HG03045 (cell line): ENCODE measurements around the gene BTBD9.
"Not testable (repeated sequence)": the region's sequence is repeated elsewhere in the genome, so short reads cannot be mapped to it uniquely, and the experiment has no call there.

Experiments
- ATAC-seq: cut with Tn5 transposase; IDR thresholded peaks from one replicate; pipeline ENCODE4 v1.9.1; 2021; ENCODE audit warnings: mild to moderate bottlenecking, moderate library complexity; ENCODE audit not compliant: unreplicated experiment

BTBD9 gene

GRCh38 chr6:38353310-38354036, 286.3 kb downstream of the BTBD9 start:
- ATAC-seq, result no peak

DNA sequence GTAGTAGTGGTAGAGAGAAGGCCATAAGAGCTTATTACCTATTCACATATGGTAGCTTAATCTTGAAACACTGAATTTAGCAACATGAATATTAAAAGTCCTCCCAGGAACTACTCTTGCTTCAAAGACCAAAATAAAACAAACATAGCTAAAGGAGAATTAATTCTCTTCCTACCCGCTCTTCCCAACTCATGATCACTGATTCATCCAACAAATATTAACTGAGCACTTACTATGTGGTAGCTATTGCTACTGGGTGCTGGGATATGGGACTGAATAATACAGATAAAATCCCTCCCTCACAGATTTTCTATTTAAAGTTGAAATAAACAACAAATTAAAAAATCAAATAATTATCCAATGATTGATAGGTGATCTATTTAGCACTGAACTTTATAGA, 287.1 kb downstream of the BTBD9 start:
- no peak for ATAC-seq

DNA sequence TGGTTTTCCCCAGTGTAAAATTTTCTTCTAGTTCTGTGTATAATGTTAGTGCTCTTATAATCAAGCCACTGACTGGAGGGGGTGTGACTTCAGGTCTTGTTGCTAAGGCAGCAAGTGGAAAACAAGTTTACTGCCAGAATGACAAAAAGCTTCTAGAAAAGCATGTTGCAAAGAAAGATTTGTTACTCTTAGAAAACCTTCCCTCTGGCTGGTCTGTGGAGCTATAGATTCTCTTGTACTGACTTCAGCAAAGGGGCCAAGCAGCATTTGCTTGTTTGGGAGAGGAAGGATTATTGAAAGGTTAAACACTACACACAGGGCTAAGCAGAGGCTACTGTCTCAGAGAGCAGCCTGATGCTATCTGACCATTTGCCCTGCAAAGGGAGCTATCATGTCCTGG, 288.8 kb downstream of the BTBD9 start:
- ATAC-seq, result no peak

- ATAC-seq, result no peak
These were observed 289.5 kb downstream of the BTBD9 start for GRCh38 chr6:38350220-38350619.

GRCh38 chr6:38349795-38350194, 289.9 kb downstream of the BTBD9 start:
- no peak for ATAC-seq

- ATAC-seq, result no peak
These were observed 290.5 kb downstream of the BTBD9 start for GRCh38 chr6:38349221-38349620.

GRCh38 chr6:38348371-38348770, 291.4 kb downstream of the BTBD9 start:
- ATAC-seq, result no peak

- ATAC-seq, result not testable (repeated sequence)
These were observed 291.9 kb downstream of the BTBD9 start for GRCh38 chr6:38347829-38348228.

DNA sequence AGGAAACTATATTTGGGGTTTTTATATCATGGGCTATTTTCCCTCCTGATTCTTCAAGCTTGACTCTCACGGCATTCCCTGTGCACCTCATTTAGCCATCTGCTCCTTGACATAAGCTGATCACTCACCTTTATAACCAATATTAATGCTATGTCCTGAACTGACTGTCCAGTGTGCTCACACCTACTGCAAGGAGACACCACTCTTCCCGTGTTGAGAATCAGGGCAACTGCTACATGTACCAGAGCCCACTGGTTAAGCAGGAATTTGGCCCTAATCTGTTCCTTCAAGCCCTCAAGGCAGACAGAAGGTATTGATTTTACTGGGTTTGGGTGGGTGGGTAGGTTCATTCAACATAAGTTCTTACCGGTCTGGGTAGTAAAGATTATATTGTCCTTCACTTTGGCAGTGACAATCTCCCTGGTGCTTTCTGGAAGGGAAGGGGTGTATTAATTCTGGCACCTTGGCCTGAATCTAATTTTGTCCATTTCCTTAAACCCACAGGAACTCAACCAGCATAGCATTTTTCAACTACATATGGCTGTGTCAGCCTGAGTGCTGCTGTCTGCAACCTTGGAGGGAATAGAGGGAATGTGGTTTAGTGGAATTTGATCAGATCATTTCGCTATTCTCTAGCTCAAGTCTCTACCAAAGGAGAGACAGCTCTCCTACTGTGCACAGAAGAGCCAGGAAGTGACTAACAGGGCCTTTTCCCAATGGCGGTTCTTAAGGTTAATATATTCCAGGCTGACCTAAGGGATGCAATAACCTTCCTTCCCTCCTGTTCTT, 293.2 kb downstream of the BTBD9 start:
- ATAC-seq, result no peak

- no peak for ATAC-seq
These were observed 294.1 kb downstream of the BTBD9 start for GRCh38 chr6:38345586-38345985.

DNA sequence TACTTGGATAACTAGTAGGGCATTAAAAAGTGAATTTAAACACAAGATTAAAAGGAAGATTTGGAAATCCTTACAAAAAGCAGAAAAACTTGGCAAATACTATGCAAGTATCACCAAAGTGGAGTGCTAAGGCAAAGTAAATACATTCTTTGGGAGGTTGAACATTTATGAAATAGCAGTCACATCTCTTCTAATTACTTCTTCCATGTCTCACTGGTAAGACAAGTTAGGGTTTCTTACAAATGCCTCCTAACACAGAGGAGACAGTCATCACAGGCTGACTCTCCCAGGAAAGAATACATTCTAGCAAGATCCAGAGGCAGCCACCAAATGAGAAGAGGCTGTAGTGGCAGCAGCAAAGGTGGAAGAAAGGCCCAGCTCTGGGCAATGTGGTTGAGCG, 298.2 kb downstream of the BTBD9 start:
- ATAC-seq, result no peak

- ATAC-seq, result no peak
These were observed 299.8 kb downstream of the BTBD9 start for GRCh38 chr6:38339914-38340313.

DNA sequence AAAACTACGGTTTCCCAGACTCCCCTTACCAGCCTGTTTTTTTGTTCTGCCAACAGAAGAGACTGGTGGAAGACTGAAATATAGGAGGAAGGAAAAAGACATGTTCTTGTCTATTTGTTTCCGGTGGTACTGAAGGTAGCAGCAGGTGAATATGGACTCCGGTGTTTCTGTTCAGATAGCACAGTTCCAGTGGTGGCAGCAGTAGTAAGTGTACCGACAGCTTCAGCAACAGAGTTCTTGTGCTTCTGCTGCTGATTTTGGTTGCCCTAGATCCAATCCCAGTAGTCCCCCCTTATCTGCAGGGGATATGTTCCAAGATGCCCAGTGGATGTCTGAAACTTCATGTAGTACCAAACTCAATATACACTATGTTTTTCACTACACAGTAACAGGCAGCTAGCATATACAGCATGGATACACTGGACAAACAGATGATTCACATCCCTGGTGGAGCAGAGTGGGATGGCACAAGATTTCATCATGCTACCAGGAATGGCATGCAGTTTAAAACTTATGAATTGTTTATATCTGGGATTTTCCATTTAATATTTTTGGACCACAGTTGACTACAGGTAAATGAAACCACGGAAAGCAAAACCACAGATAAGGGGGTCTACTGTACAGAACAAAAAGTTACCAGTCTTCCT, 301.8 kb downstream of the BTBD9 start:
- no peak for ATAC-seq

GRCh38 chr6:38336922-38337321, 302.8 kb downstream of the BTBD9 start:
- ATAC-seq, result no peak

- no peak for ATAC-seq
These were observed 312.9 kb downstream of the BTBD9 start for GRCh38 chr6:38326837-38327236.

GRCh38 chr6:38323216-38323615, 316.5 kb downstream of the BTBD9 start:
- ATAC-seq, result no peak

- no peak for ATAC-seq
These were observed 317.6 kb downstream of the BTBD9 start for GRCh38 chr6:38322138-38322537.

GRCh38 chr6:38320843-38321242, 318.9 kb downstream of the BTBD9 start:
- peak; percentile 59 for ATAC-seq

DNA sequence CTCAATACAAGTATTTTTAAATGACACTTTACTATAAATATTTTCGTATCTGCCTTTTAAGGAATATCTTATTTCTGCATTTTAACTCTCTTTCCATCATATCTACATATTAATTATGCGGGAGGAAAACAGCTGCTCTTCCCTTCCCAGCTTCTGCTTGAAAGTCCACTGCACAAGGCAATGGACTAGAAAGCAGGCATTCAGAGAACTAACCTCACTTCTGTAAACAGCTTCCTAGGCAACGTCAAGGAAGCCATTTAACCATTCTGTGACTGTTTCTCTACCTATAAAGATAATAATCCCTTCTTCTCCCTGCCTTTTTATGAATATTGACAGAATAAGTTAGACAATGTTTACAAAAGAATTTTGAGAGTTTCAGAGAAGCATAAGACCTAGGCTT, 319.4 kb downstream of the BTBD9 start:
- no peak for ATAC-seq

DNA sequence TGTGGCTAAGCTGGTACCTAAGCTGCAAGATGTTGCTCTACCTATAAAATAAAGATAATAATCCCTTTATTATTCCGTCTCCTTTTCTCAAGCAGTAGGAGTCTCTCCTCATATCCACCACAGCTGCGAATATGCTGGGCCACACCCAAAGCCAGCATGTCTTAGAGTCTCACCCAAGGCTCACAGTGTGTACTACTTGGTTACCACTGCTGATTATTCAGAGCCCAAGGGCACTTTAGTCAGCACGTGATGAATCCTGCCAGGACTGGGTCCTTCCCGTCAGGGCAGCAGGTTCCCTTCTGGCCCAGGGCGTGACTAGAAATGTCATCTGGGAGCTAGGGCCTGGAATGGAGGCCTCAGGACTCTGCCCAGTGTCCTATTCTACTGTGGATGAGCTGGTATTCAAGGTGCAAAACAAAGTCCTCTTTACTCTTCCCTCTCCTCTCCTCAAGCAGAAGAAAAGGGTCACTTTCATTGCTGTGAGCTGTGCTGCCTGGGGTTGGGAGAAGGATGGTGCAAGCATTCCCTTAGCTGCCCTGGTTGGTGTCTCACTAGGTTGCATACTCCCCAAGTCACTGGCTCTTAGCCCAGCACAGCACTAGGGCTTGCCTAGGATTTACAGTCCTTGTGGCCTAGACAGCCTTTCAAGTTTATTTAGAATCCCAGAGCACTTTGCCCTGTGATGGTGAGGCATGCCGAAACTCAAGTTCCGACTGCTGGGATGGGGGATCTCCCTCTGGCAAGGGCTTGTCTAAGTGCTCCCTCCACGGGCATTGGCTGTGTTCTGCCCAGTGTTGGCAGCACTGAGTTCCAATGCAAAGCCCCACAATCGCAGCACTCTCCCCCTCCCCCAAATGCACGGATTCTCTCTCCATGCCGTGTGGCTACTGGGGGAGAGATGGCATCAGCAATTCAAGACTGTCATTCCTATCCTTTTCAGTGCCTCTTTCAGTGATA, 320.2 kb downstream of the BTBD9 start:
- ATAC-seq, result no peak
